K562 (cell line): Measurements from ENCODE around the gene ZDHHC8. TPM values are rescaled to one million over a fixed set of nuclear protein-coding genes. Genes with fewer than 3 reads are reported as not detected.

Experiments
- BCOR ChIP-seq: fragments of 450-650 bp; IDR thresholded peaks from 2 replicates; pipeline ENCODE4 v1.6.1; 2016
- ELF2 ChIP-seq: fragments of 250-450 bp; sonication (Bioruptor Pico); IDR thresholded peaks from 2 replicates; pipeline ENCODE4 v1.5.0; 2021; ENCODE audit warnings: mild to moderate bottlenecking
- ESRRB ChIP-seq: fragments of 250-450 bp; sonication (Bioruptor Pico); IDR thresholded peaks from 2 replicates; pipeline ENCODE4 v1.5.0; 2020; ENCODE audit warnings: mild to moderate bottlenecking, moderate library complexity, borderline replicate concordance
- L3MBTL2 ChIP-seq: fragments of 450-650 bp; IDR thresholded peaks from 2 replicates; pipeline ENCODE4 v1.6.1; 2016; ENCODE audit warnings: mild to moderate bottlenecking, moderate library complexity
- MAFG ChIP-seq: fragments of 450-650 bp; conservative IDR thresholded peaks from 2 replicates; pipeline ENCODE4 v1.6.1; 2016; ENCODE audit warnings: missing genetic modification characterization, missing compliant biosample characterization
- PCBP2 ChIP-seq: fragments of 200-400 bp; formaldehyde crosslinking; IDR thresholded peaks from 2 replicates; pipeline ENCODE4 v1.6.1; 2018; ENCODE audit warnings: low read length, low read depth, mild to moderate bottlenecking, moderate library complexity; ENCODE audit not compliant: poor library complexity, severe bottlenecking
- PTBP1 ChIP-seq: fragments of 200-400 bp; formaldehyde crosslinking; IDR thresholded peaks from 2 replicates; pipeline ENCODE4 v1.6.1; 2017; ENCODE audit warnings: low read depth, low read length
- SRF ChIP-seq, 2 experiments: fragments of 250-450, 450-650 bp in 1 of 2; sonication (Bioruptor Pico) in 1 of 2; sonication (generic) in 1 of 2; formaldehyde crosslinking; IDR thresholded peaks; 2 replicates each; pipeline versions ENCODE4 v1.5.0 to v1.5.1; 2020 to 2022; ENCODE audit warnings: mild to moderate bottlenecking in 1 of 2, missing genetic modification reagents in 1 of 2
- TOE1 ChIP-seq, 2 experiments: fragments of 450-650 bp in 1 of 2; sonication (generic) in 1 of 2; formaldehyde crosslinking in 1 of 2; IDR thresholded peaks; 2 replicates each; pipeline versions ENCODE4 v1.7.1 to v1.8.0; 2016 to 2022; ENCODE audit warnings: borderline replicate concordance in 2 of 2, mild to moderate bottlenecking in 2 of 2, antibody characterized with exemption in 1 of 2, inconsistent platforms in 1 of 2, low read depth in 1 of 2, missing genetic modification reagents in 1 of 2, moderate library complexity in 1 of 2
- XRCC4 ChIP-seq: IDR thresholded peaks from one replicate; pipeline ENCODE4 v1.6.1; 2011; ENCODE audit not compliant: insufficient read depth, insufficient read length; ENCODE audit errors: extremely low read depth
- ZNF384 ChIP-seq: IDR thresholded peaks from 2 replicates; pipeline ENCODE4 v1.6.1; 2012; ENCODE audit warnings: low read depth, low read length, improper control_type of control experiment
- ZNF696 ChIP-seq: fragments of 250-450 bp; sonication (Bioruptor Pico); conservative IDR thresholded peaks from 2 replicates; pipeline ENCODE4 v1.4.0; 2020; ENCODE audit warnings: mild to moderate bottlenecking, moderate library complexity
- ZNF77 ChIP-seq: fragments of 250-450 bp; sonication (Bioruptor Pico); IDR thresholded peaks from 2 replicates; pipeline ENCODE4 v1.5.0; 2020
- polyA plus RNA-seq, 8 experiments: library from polyadenylated mRNA; depleted of rRNA in 4 of 8; stranded (reverse) in 5 of 8; unstranded in 3 of 8; fragments of >200 nt; fragmentation: Nextera tagmentation in 2 of 8; fragmentation: Illumina TruSeq in 1 of 8; extraction: Ambion mirVana in 2 of 8; extraction: Trizol in 1 of 8; gene quantifications; 2 replicates each; pipeline versions ENCODE4 v1.2.1 to v1.2.3, GENCODE V29; 2011 to 2014; ENCODE audit warnings: inconsistent platforms in 1 of 8, missing spikeins in 1 of 8
- total RNA-seq, 7 experiments: library from RNA; depleted of rRNA in 6 of 7; stranded (reverse); fragments of >200 nt in 6 of 7; fragmentation: Illumina TruSeq in 2 of 7; extraction: Trizol in 2 of 7; gene quantifications; 2 replicates each; pipeline versions ENCODE4 v1.2.1 to v1.2.3, GENCODE V29; 2011 to 2021; ENCODE audit warnings: low replicate concordance in 1 of 7
- TF ChIP-seq, protein P1 (sequence below): fragments of 250-450 bp; sonication (Bioruptor Pico); IDR thresholded peaks from 2 replicates; pipeline ENCODE4 v1.5.0; 2021; ENCODE audit warnings: mild to moderate bottlenecking, moderate library complexity
- TF ChIP-seq, protein P2 (sequence below): sonication (generic); formaldehyde crosslinking; IDR thresholded peaks from 2 replicates; pipeline ENCODE4 v1.8.1; 2023; ENCODE audit warnings: mild to moderate bottlenecking, missing genetic modification reagents
- TF ChIP-seq, protein P3 (sequence below): fragments of 250-450 bp; sonication (Bioruptor Pico); IDR thresholded peaks from 2 replicates; pipeline ENCODE4 v1.8.0; 2021; ENCODE audit warnings: moderate library complexity, mild to moderate bottlenecking, inconsistent platforms

The ZDHHC8 gene
- total and polyA plus RNA-seq, 9 of the 15 experiments (the other 6 are each of a cell fraction or from before 2014, with no cell fraction given) = 0.04 to 109 (median 16.4) TPM

DNA sequence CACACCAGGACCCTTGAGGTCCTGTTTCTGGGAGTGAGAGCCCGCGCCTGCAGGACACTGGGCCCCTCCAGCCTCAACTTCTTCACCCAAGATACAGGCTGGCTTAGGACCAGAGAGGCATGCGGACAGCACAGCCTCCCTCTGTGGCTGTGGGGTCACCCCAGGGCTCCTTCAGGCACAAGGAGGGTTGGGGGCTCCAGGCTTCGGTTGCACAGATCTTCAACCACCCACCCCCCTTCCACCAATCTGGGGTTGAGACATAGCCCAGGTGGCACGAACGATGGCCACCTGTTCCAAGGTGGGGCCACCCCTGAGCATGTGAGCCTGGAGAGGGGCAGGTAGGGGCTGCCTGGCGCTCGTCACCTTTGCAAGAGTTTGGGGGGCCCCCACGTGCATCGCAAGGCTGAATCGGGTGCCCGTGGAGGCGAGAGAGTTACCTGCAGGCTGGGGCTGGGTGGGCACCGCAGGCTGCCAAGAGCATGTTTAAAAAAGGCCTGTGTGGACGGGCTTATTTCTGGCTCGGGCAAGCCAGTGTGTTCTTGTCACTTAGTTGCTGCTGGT lies 1.2 kb downstream of the ZDHHC8 start (continued):
- TF ChIP-seq, protein P1, sequence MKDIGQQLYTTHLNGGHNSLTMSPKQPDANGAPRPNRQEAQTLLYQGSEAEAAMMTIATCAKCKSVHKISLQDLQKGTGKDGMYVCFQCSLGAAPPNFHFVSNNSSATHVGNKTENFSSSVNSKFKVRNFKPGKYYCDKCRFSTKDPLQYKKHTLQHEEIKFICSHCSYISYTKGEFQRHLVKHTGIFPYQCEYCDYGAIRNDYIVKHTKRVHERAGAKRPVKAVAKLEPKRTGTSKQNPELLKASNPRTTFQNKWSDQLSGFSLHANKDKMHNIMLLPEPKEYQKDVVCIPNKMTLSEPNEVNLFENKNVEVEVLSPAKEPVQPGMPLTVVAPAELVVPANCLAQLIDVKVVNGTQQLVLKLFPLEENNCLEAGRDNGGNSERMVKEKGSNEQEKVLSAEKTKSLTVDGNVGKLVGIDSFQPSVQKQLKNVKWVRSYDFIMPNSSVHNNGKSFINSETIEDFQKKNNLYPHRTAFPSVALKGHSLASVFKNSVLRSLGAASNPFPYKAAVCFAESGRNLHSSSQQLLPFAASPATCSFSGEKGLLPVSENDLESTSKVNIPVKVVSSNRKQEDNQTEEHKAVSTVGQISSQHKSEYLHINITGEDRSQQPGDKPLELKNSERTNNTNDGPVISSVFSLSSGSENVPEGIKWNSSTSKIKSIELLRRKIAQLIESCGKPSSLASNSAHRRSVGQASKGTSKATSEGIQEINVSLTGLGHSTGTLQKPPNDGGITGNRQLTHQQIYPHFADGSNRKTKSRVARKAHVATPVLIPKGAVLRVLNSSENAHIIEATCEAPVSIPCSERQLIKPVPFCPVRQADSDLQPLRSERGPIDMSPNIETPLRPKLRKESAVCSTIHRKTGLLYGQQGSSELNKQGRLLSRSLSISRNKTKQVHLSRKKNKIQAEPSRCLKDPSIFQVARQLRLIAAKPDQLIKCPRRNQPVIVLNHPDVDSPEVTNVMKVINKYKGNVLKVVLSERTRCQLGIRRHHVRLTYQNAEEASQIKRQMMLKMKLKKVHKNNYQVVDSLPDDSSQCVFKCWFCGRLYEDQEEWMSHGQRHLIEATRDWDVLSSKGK = no peak
- no peak for TF ChIP-seq TOE1 (IDR thresholded peaks at IDR 0.05; ENCODE audit: borderline replicate concordance)
- no peak for TF ChIP-seq TOE1 (CRISPR knock-in tag; IDR thresholded peaks at IDR 0.05; ENCODE audit: borderline replicate concordance, low read depth)
- no peak for TF ChIP-seq ELF2
- no peak for TF ChIP-seq PTBP1
- 0 out of 2 replicates have a peak, but pooled peaks have one; percentile 33 for TF ChIP-seq BCOR
- no peak for TF ChIP-seq ZNF77 (CRISPR knock-in tag)
- TF ChIP-seq, protein P2, sequence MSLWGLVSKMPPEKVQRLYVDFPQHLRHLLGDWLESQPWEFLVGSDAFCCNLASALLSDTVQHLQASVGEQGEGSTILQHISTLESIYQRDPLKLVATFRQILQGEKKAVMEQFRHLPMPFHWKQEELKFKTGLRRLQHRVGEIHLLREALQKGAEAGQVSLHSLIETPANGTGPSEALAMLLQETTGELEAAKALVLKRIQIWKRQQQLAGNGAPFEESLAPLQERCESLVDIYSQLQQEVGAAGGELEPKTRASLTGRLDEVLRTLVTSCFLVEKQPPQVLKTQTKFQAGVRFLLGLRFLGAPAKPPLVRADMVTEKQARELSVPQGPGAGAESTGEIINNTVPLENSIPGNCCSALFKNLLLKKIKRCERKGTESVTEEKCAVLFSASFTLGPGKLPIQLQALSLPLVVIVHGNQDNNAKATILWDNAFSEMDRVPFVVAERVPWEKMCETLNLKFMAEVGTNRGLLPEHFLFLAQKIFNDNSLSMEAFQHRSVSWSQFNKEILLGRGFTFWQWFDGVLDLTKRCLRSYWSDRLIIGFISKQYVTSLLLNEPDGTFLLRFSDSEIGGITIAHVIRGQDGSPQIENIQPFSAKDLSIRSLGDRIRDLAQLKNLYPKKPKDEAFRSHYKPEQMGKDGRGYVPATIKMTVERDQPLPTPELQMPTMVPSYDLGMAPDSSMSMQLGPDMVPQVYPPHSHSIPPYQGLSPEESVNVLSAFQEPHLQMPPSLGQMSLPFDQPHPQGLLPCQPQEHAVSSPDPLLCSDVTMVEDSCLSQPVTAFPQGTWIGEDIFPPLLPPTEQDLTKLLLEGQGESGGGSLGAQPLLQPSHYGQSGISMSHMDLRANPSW (CRISPR knock-in tag) = no peak
- TF ChIP-seq MAFG = no peak
- TF ChIP-seq, protein P3, sequence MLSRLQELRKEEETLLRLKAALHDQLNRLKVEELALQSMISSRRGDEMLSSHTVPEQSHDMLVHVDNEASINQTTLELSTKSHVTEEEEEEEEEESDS = no peak
- TF ChIP-seq XRCC4 = no peak
- TF ChIP-seq ESRRB (CRISPR knock-in tag) = peak; percentile 36; the same call in 1 of the 2 replicates
- TF ChIP-seq PCBP2 = no peak
- TF ChIP-seq ZNF384 = no peak
- TF ChIP-seq SRF (CRISPR knock-in tag; IDR thresholded peaks at IDR 0.05) = 0 out of 4 replicates have a peak, but pooled peaks of 1 of the 2 experiments have one; percentile 2
- no peak for TF ChIP-seq ZNF696
- peak; percentile 9; the same call in 1 of the 2 replicates for TF ChIP-seq L3MBTL2
